Endothelial cell of umbilical vein (primary cell): ENCODE data around the gene TOLLIP.

ENCODE experiments used
- CTCF ChIP-seq, 2 donors: IDR thresholded peaks; 1 replicate in 1 of 2; 2 replicates in 1 of 2; pipeline ENCODE4 v1.5.1; 2011; ENCODE audit warnings: low read length in 2 of 2, mild to moderate bottlenecking in 2 of 2, moderate library complexity in 2 of 2, control low read depth in 1 of 2, inconsistent platforms in 1 of 2, low read depth in 1 of 2; ENCODE audit not compliant: insufficient read depth in 1 of 2; ENCODE audit errors: extremely low read depth in 1 of 2
- EZH2 ChIP-seq: IDR thresholded peaks from 2 replicates; pipeline ENCODE4 v1.6.1; 2012; ENCODE audit warnings: borderline replicate concordance, low read depth, mild to moderate bottlenecking, moderate library complexity, low read length, inconsistent platforms; ENCODE audit not compliant: severe bottlenecking
- JUN ChIP-seq: IDR thresholded peaks from 2 replicates; pipeline ENCODE4 v1.6.1; 2011; ENCODE audit warnings: borderline replicate concordance, low read depth; ENCODE audit not compliant: insufficient read length, insufficient read depth
- MAX ChIP-seq: IDR thresholded peaks from 2 replicates; pipeline ENCODE4 v1.6.1; 2011; ENCODE audit not compliant: insufficient read depth, insufficient read length
- POLR2A ChIP-seq: IDR thresholded peaks from 2 replicates; pipeline ENCODE4 v1.6.1; 2012; ENCODE audit warnings: low read depth, mild to moderate bottlenecking, control low read depth, low read length
- POLR2AphosphoS5 ChIP-seq: IDR thresholded peaks from 2 replicates; pipeline ENCODE4 v1.6.1; 2012; ENCODE audit warnings: low read depth, mild to moderate bottlenecking, control low read depth, low read length, moderate library complexity; ENCODE audit not compliant: insufficient read depth

- TF ChIP-seq MAX (no peak), POLR2AphosphoS5 (no peak), CTCF (IDR thresholded peaks at IDR 0.05; ENCODE audit: extremely low read depth in 1 of 2, insufficient read depth in 1 of 2, low read depth in 1 of 2, low read length in 2 of 2) (no peak), POLR2A (no peak), EZH2 (no peak), JUN (no peak)
Measured at GRCh38 chr11:1307998-1308742, 1.3 kb downstream of the TOLLIP start.
